Activated CD4-positive, CD25-positive, alpha-beta regulatory T cell treated with anti-CD3 and anti-CD28 coated beads, Interleukin-2, amount 50 U/mL, for 24 hours (primary cell): ENCODE data around the gene PEBP1.
"Not testable (repeated sequence)": the region's sequence is repeated elsewhere in the genome, so short reads cannot be mapped to it uniquely, and the experiment has no call there.

ENCODE experiments used
- ATAC-seq, 2 donors: fragments of 150-1000 bp; cut with Tn5 transposase; one replicate each; pipeline ENCODE4 v1.10.0; 2021; ENCODE audit warnings: mild to moderate bottlenecking in 1 of 2, moderate library complexity in 1 of 2

PEBP1 gene

DNA sequence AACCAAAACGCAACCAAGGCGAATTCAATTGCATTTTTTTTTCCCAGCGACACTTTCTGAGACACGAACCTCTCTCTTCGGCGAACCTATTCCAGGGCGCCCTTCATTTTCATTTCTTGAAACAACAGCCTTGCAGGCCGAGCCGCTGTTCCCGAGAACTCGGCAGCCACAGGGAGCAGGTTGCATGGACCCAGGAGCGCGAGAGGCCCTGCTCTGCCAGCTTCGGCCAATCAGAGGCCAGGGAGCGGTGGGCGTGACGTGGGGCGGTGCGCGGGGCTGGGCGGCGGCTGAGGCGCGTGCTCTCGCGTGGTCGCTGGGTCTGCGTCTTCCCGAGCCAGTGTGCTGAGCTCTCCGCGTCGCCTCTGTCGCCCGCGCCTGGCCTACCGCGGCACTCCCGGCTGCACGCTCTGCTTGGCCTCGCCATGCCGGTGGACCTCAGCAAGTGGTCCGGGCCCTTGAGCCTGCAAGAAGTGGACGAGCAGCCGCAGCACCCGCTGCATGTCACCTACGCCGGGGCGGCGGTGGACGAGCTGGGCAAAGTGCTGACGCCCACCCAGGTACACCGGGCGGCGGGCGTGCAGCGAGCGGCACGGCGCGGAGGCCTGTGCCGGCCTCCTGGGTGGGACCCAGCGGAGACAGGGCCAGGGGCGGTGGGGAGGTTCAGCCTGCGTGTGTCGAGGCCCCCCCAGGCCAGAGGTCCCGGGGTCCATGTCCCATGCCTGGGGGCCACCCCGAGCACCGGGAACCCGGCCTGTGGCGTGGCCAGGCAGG, at the start of gene PEBP1:
Gene PEBP1, plus strand, starts transcription at position 337 of the 771 bp plus-strand sequence. Its CDS starts 86 bp downstream, at position 423.
- ATAC-seq: peak; percentile 100

DNA sequence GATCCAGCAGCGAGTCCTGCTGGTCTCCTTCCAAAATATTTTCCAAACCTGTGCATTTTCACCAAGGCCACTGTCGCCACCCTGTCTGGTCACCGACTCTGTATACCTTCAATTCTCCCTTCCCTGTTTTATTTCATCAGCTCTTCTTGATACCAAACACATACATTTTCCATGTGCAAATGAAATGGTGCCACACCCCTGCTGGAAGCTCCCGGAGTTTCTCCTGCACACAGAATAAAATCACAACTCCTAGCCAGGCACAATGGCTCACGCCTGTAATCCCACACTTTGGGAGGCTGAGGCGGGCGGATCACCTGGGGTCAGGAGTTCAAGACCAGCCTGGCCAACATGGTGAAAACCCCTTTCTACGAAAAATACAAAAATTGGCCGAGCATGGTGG, 46.1 kb upstream of the PEBP1 start:
- no peak for ATAC-seq

- no peak for ATAC-seq
Observed at GRCh38 chr12:118094039-118094438, 41.9 kb upstream of the PEBP1 start.

GRCh38 chr12:118098401-118098800, 37.5 kb upstream of the PEBP1 start:
- no peak for ATAC-seq

DNA sequence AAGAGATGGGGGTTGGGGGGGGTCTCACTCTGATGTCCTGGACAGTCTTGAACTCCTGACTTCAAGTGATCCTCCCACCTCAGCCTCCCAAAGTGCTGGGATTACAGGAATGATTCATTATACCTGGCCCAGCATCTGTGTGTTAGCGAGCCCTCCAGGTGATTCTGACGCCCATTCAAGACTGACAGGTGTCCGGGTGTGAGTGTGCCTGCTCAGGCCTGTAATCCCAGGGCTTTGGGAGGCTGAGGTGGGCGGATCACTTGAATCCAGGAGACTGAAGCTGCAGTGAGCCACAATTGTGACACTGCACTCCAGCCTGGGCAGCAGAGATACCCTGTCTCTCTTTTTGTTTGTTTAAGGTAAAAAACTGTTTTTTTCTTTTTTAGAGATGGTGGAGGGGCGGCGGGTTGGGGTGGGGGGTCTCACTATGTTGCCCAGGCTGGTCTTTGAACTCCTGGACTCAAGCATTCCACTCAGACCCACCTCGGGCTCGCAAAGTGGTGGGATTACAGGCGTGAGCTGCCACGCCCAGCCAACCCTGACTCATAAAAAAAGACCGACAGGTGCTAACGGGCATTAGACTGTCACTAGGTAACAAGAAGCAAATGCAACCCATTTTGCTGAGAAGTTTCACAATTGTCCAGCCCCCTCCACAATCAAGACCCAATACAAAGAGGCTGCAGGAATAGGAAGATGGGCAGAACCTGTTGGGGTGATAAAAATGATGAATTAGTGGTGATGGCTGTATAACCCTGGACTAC, 36.8 kb upstream of the PEBP1 start:
- no peak for ATAC-seq

DNA sequence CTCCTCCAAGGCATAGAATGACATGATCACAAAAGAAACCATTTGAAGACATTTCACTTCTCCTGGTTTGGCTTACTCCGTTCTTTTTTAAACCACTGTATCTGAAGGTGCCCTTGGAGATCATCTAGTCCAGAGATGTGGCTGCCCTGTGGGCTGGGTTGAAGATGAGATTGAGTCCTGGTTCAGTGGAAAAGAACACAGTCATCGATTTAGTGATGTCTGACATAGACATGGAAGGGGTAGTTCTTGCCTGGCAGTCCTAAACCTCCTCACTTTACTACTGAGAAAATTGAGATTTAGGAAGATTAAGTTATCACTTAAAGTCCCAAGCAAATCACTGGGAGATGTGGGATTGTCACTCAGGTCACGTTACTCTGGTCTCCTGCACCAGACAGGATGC, 34.9 kb upstream of the PEBP1 start:
- ATAC-seq: no peak

DNA sequence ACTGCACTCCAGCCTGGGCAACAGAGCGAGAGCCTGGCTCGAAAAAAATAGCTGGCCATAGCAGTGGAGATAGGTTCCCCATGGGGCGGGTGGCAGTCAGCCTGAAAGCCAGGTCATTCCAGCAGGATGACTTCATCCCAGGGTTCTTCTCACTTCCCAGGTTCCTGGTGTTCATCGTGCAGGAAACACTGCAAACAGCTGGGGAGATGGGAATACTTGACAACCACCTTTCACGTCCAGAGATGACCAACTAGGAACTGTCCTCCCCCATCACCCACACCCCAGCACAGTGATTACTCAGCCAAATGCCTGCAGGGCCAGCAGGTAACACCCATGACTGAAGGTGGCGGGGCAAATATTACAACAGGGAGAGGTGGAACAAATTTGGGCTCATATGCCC, 33.9 kb upstream of the PEBP1 start:
- no peak for ATAC-seq

DNA sequence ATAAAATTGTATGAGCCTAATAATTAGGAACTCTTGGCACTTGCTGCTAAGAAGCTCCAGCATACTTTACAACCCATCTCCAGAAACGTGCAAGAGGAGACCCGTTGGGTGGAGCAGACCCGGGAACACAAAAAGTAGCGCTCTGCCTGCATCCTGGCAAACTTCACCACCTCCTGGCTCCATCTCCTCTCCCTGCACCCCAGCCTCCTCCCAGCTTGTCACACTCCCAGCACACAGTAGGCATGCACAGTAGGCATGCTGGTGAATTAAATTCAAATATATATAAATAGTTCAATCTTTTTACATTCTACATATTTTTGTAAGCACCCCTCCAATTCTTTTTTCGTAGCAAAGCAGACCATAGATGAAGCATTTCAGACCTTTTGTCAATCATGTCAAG, 33.3 kb upstream of the PEBP1 start:
- ATAC-seq: no peak

GRCh38 chr12:118103201-118103600, 32.7 kb upstream of the PEBP1 start:
- peak in 1 of 2 donors; percentile 25 for ATAC-seq

GRCh38 chr12:118103601-118104382, 32.1 kb upstream of the PEBP1 start, which contains the start of gene VSIG10:
Gene VSIG10 (minus strand): TSS chr12:118104011. CDS start chr12:118103671, 340 bp downstream.
- peak; percentile 40 to 49 for ATAC-seq

GRCh38 chr12:118107011-118107410, 28.9 kb upstream of the PEBP1 start:
- no peak for ATAC-seq

DNA sequence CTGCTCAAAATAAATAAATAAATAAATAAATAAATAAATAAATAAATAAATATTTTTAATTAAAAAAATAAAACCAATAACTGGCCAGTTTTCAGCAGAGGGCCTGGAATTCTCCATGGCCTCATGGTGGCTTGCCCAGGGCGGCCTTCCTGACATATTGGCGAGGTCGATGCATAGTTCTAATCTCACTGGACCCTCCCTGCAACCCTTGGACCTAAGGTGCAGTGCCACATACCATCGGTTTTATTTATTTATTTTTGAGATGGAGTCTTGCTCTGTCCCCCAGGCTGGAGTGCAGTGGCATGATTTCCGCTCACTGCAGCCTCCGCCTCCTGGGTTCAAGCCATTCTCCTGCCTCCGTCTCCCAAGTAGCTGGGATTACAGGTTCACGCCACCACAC, 28.2 kb upstream of the PEBP1 start:
- ATAC-seq: no peak

DNA sequence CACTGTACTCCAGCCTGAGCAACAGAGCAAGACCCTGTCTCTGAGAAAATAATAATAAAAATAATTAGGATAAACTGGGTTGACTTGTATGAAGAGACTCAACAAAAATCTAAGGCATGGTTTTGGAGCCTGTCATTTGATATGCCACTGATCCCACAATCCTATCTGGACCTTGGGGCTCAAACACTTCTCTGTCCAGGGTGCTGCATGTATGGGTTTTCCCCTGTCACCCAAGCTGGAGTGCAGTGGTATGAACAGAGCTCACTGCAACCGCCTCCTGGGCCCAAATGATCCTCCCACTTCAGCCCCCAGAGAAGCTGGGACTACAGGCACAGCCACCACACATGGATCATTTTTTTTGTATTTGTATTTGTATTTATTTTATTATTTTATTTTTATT, 26.8 kb upstream of the PEBP1 start:
- no peak for ATAC-seq

DNA sequence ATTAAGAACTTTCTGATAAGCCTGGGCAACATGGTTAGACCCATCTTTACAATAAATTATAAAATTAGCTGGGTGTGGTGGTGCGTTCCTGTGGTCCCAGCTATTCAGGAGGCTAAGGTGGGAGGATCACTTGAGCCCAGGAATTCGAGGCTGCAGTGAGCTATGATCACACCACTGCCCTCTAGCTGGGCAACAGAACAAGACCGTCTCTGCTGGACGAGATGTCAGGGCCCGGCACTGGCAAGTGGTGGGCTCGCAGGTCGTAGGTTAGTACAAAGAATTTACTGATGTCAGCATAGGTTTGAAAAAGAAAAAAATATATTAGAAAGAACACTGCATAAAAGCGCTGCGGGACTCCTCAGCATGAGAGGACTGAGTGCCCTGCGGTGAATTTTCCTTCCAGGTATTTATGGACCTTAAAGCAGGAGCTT, 16.5 kb upstream of the PEBP1 start:
- no peak for ATAC-seq

GRCh38 chr12:118120579-118121363, 15.2 kb upstream of the PEBP1 start:
- peak; percentile 55 to 73 for ATAC-seq

DNA sequence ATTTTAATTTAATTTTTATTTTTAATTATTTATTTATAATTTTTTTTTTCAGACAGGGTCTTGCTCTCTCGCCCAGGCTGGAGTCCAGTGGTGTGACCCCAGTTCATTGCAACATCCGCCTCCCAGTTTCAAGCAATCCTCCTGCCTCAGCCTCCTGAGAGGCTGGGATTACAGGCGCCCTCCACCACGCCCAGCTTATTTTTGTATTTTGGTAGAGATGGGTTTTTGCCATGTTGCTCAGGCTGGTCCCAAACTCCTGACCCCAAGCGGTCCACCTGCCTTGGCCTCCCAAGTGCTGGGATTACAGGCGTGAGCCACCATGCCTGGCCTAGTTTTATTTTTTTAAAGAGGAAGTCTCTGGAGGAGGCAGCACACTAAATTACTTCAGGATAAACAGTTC, 13.7 kb upstream of the PEBP1 start:
- no peak for ATAC-seq

DNA sequence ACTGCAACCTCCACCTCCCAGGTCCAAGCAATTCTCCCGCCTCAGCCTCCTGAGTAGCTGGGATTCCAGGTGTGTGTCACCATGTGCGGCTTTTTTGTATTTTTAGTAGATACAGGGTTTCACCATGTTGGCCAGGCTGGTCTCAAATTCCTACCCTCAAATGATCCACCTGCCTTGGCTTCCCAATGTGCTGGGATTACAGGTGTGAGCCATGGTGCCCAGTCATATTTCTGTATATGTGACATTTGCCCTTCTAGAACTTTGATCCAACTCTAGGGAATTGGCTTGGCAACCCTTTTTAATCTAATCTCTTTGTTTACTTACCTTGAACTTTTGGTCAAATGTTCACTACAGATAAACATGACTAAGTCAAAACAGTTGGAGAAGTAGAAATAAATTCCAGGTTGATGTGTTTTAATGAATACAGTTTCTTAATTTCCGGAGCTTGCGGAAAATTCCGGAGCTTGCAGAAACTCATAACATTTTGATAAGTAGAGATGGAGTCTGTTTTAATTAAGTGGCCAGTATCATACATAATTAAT, 11.5 kb upstream of the PEBP1 start:
- no peak for ATAC-seq

GRCh38 chr12:118125743-118126118, 10.2 kb upstream of the PEBP1 start:
- ATAC-seq: no peak

DNA sequence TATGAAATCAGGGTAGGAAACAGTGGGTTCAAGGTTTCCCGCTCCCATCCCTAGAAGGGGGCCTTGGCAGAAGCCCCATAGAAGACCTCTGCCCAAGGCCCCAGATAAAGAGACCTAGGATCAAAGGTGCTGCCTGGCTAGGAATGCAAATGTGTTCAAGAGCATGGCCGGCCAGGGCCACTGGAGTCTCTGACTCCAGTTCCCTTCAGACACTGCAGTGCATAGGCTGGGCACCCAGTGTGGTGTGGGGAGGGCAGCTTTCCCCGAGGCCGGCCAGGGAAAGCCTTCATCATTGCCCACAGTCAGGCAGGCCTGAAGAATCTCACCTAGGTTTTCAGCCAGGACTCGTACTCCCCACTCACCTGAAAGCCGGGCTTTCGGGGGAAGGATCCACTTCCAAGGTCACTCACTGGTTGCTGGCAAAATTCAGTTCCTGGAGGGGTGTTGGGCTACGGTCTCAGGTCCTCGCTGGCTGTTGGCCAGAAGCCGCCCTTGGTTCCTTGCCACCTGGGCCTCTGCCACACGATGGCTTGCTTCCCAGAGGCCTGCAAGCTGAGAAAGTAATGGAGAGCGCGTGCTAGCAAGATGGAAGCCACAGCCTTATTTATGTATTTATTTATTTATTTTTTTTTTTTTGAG, 9.7 kb upstream of the PEBP1 start:
- no peak for ATAC-seq

GRCh38 chr12:118127867-118128266, 8.1 kb upstream of the PEBP1 start:
- no peak for ATAC-seq

GRCh38 chr12:118129436-118129835, 6.5 kb upstream of the PEBP1 start:
- ATAC-seq: not testable (repeated sequence)
